HEK293 (cell line): ENCODE data around the gene SMIM5.

ENCODE experiments used
- CTCF ChIA-PET: fragments of 350-600 bp; formaldehyde crosslinking; extraction: SDS; loops from one replicate; lab custom pipeline; 2021; ENCODE audit warnings: antibody characterized with exemption; lab: Yijun Ruan, JAX
- POLR2A ChIA-PET: fragments of 300-600 bp; formaldehyde crosslinking; extraction: SDS; loops from one replicate; lab custom pipeline; 2020; ENCODE audit warnings: antibody characterized with exemption, inconsistent platforms; lab: Yijun Ruan, JAX
- H3K27ac ChIP-seq: fragments of 200-500 bp; sonication (Bioruptor generic); 2 replicates; pipeline ENCODE4 v1.5.1; 2014; ENCODE audit warnings: low read depth, low read length, control low read depth, inconsistent platforms; ENCODE audit errors: extremely low read depth
- H3K36me3 ChIP-seq, 2 experiments: fragments of 200-500 bp in 1 of 2; sonication (Bioruptor generic) in 1 of 2; 1 replicate in 1 of 2; 2 replicates in 1 of 2; pipeline ENCODE4 v1.5.1; 2014 to 2017; ENCODE audit warnings: inconsistent platforms in 2 of 2, low read length in 2 of 2; ENCODE audit not compliant: control insufficient read depth in 2 of 2, insufficient read depth in 1 of 2
- H3K4me1 ChIP-seq: fragments of 200-500 bp; sonication (Bioruptor generic); 2 replicates; pipeline ENCODE4 v1.5.1; 2014; ENCODE audit warnings: mild to moderate bottlenecking, low read length, inconsistent platforms; ENCODE audit not compliant: control insufficient read depth, insufficient read depth
- H3K4me3 ChIP-seq: 2 replicates; pipeline ENCODE4 v1.5.1; 2011; ENCODE audit warnings: low read depth, mild to moderate bottlenecking, control low read depth, low read length, moderate library complexity
- H3K9me3 ChIP-seq: fragments of 200-500 bp; sonication (Bioruptor generic); 2 replicates; pipeline ENCODE4 v1.5.1; 2014; ENCODE audit warnings: low read depth, low read length, inconsistent platforms; ENCODE audit not compliant: control insufficient read depth, insufficient read depth
- FEZF1 ChIP-seq: fragments of 450-650 bp; formaldehyde crosslinking; IDR thresholded peaks from 2 replicates; pipeline ENCODE4 v1.5.1; 2016; ENCODE audit warnings: missing biosample characterization, missing genetic modification characterization
- MZF1 ChIP-seq: fragments of 450-650 bp; formaldehyde crosslinking; IDR thresholded peaks from 2 replicates; pipeline ENCODE4 v1.5.1; 2017; ENCODE audit warnings: missing biosample characterization, missing genetic modification characterization, borderline replicate concordance
- PRDM4 ChIP-seq: fragments of 450-650 bp; formaldehyde crosslinking; IDR thresholded peaks from 2 replicates; pipeline ENCODE4 v1.5.1; 2017; ENCODE audit warnings: missing biosample characterization, missing genetic modification characterization
- SALL2 ChIP-seq: fragments of 450-650 bp; formaldehyde crosslinking; IDR thresholded peaks from 2 replicates; pipeline ENCODE4 v1.5.0; 2017; ENCODE audit warnings: missing biosample characterization, mild to moderate bottlenecking, missing genetic modification characterization, borderline replicate concordance
- SCRT1 ChIP-seq: fragments of 450-650 bp; formaldehyde crosslinking; IDR thresholded peaks from 2 replicates; pipeline ENCODE4 v1.5.1; 2016; ENCODE audit warnings: missing biosample characterization, missing genetic modification characterization, borderline replicate concordance
- ZBTB7A ChIP-seq: fragments of 450-650 bp; formaldehyde crosslinking; IDR thresholded peaks from 2 replicates; pipeline ENCODE4 v1.5.1; 2016; ENCODE audit warnings: low read depth, missing biosample characterization, missing genetic modification characterization
- ZBTB8A ChIP-seq: fragments of 450-650 bp; formaldehyde crosslinking; IDR thresholded peaks from 2 replicates; pipeline ENCODE4 v1.5.1; 2016; ENCODE audit warnings: missing biosample characterization, missing genetic modification characterization
- ZNF121 ChIP-seq: fragments of 450-650 bp; formaldehyde crosslinking; IDR thresholded peaks from 2 replicates; pipeline ENCODE4 v1.5.1; 2016; ENCODE audit warnings: missing biosample characterization, missing genetic modification characterization
- ZNF133 ChIP-seq: fragments of 450-650 bp; formaldehyde crosslinking; IDR thresholded peaks from 2 replicates; pipeline ENCODE4 v1.5.1; 2016; ENCODE audit warnings: missing biosample characterization, missing genetic modification characterization
- ZNF221 ChIP-seq: fragments of 450-650 bp; formaldehyde crosslinking; IDR thresholded peaks from 2 replicates; pipeline ENCODE4 v1.5.1; 2017; ENCODE audit warnings: missing biosample characterization, missing genetic modification characterization, borderline replicate concordance
- ZNF335 ChIP-seq: fragments of 450-650 bp; formaldehyde crosslinking; conservative IDR thresholded peaks from 2 replicates; pipeline ENCODE4 v1.5.1; 2016; ENCODE audit warnings: missing biosample characterization, missing genetic modification characterization
- ZNF37A ChIP-seq: fragments of 450-650 bp; IDR thresholded peaks from 2 replicates; pipeline ENCODE4 v1.5.1; 2018; ENCODE audit warnings: missing biosample characterization, missing genetic modification characterization
- ZNF558 ChIP-seq: fragments of 450-650 bp; formaldehyde crosslinking; IDR thresholded peaks from 2 replicates; pipeline ENCODE4 v1.5.1; 2016; ENCODE audit warnings: missing biosample characterization, missing genetic modification characterization
- ZNF621 ChIP-seq: fragments of 450-650 bp; formaldehyde crosslinking; IDR thresholded peaks from 2 replicates; pipeline ENCODE4 v1.5.1; 2017; ENCODE audit warnings: missing biosample characterization, missing genetic modification characterization
- ZNF654 ChIP-seq: fragments of 450-650 bp; formaldehyde crosslinking; IDR thresholded peaks from 2 replicates; pipeline ENCODE4 v1.5.1; 2016; ENCODE audit warnings: low read depth, missing biosample characterization, missing genetic modification characterization
- ZNF777 ChIP-seq: fragments of 450-650 bp; formaldehyde crosslinking; IDR thresholded peaks from 2 replicates; pipeline ENCODE4 v1.5.1; 2017; ENCODE audit warnings: missing biosample characterization, missing genetic modification characterization, borderline replicate concordance
- TF ChIP-seq, protein P1 (sequence below): fragments of 450-650 bp; formaldehyde crosslinking; IDR thresholded peaks from 2 replicates; pipeline ENCODE4 v1.5.1; 2016; ENCODE audit warnings: missing biosample characterization, missing genetic modification characterization
- TF ChIP-seq, protein P2 (sequence below): fragments of 450-650 bp; formaldehyde crosslinking; IDR thresholded peaks from 2 replicates; pipeline ENCODE4 v1.5.1; 2016; ENCODE audit warnings: missing biosample characterization, missing genetic modification characterization
- TF ChIP-seq, protein P3 (sequence below): fragments of 450-650 bp; formaldehyde crosslinking; IDR thresholded peaks from 2 replicates; pipeline ENCODE4 v1.5.1; 2016; ENCODE audit warnings: missing biosample characterization, missing genetic modification characterization

SMIM5 gene

GRCh38 chr17:75685499-75685898 lies 52.3 kb downstream of the SMIM5 start:
- H3K9me3 ChIP-seq, result no peaks in the 10 kb centered on the region
- no peak overlapping the region for H3K27ac ChIP-seq
- POLR2A ChIA-PET, result interaction anchor here (1.1 kb wide), 1 partner anchor 52 kb away, joined by 3 read pairs; no protein-coding TSS in a partner anchor

GRCh38 chr17:75688209-75688825 lies 55.1 kb downstream of the SMIM5 start:
- Histone ChIP-seq H3K27ac (no peak overlapping the region; the same call in 1 of the 2 replicates), H3K4me3 (no peak overlapping the region), H3K9me3 (no peaks in the 10 kb centered on the region), H3K36me3 (peaks cover 19 to 69% of the 10 kb centered on the region in 2 experiments; a peak in 2 of 3 replicates), H3K4me1 (peaks cover 4% of the 10 kb centered on the region)
- POLR2A ChIA-PET, result no interaction called here
- CTCF ChIA-PET, result interaction anchor here (0.6 to 2.9 kb wide), 6 partner anchors 13 to 79 kb away, joined by 3 to 10 read pairs (median 4); partner anchors contain the start of genes RECQL5, SAP30BP and SMIM5
- TF ChIP-seq ZNF621, result no peak
- no peak for TF ChIP-seq ZNF335 (tag by site-specific recombination)
- TF ChIP-seq ZNF121 (tag by site-specific recombination), result no peak
- TF ChIP-seq, protein P1, sequence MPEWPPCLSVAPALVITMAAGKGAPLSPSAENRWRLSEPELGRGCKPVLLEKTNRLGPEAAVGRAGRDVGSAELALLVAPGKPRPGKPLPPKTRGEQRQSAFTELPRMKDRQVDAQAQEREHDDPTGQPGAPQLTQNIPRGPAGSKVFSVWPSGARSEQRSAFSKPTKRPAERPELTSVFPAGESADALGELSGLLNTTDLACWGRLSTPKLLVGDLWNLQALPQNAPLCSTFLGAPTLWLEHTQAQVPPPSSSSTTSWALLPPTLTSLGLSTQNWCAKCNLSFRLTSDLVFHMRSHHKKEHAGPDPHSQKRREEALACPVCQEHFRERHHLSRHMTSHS, result no peak

More at GRCh38 chr17:75685499-75685898, 52.3 kb downstream of the SMIM5 start:
- TF ChIP-seq SCRT1, result no peak
- 0 out of 2 replicates have a peak, but pooled peaks have one; percentile 35 for TF ChIP-seq PRDM4 (tag by site-specific recombination)
- H3K36me3 ChIP-seq, result peaks cover 26 to 56% of the 10 kb centered on the region in 2 experiments; a peak in 2 of 3 replicates
- no peak overlapping the region for H3K4me3 ChIP-seq
- CTCF ChIA-PET, result interaction anchor here (0.5 to 16.4 kb wide), 6 partner anchors 10 to 497 kb away, joined by 3 to 308 read pairs (median 6); partner anchors contain the start of gene SMIM5
- peaks cover 4% of the 10 kb centered on the region; the same call in 1 of the 2 replicates for H3K4me1 ChIP-seq

- no peak overlapping the region for H3K27ac ChIP-seq
- TF ChIP-seq ZNF37A (tag by site-specific recombination) (no peak), ZNF133 (tag by site-specific recombination) (no peak), ZNF221 (no peak), MZF1 (tag by site-specific recombination) (no peak), ZNF558 (tag by site-specific recombination) (no peak), ZBTB8A (no peak), ZNF777 (tag by site-specific recombination) (no peak), ZBTB7A (tag by site-specific recombination) (no peak), ZNF654 (tag by site-specific recombination) (no peak), FEZF1 (tag by site-specific recombination) (no peak), SALL2 (no peak)
- TF ChIP-seq, protein P2, sequence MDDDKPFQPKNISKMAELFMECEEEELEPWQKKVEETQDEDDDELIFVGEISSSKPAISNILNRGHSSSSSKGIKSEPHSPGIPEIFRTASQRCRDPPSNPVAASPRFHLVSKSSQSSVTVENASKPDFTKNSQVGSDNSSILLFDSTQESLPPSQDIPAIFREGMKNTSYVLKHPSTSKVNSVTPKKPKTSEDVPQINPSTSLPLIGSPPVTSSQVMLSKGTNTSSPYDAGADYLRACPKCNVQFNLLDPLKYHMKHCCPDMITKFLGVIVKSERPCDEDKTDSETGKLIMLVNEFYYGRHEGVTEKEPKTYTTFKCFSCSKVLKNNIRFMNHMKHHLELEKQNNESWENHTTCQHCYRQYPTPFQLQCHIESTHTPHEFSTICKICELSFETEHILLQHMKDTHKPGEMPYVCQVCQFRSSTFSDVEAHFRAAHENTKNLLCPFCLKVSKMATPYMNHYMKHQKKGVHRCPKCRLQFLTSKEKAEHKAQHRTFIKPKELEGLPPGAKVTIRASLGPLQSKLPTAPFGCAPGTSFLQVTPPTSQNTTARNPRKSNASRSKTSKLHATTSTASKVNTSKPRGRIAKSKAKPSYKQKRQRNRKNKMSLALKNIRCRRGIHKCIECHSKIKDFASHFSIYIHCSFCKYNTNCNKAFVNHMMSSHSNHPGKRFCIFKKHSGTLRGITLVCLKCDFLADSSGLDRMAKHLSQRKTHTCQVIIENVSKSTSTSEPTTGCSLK (tag by site-specific recombination), result no peak
- TF ChIP-seq, protein P3, sequence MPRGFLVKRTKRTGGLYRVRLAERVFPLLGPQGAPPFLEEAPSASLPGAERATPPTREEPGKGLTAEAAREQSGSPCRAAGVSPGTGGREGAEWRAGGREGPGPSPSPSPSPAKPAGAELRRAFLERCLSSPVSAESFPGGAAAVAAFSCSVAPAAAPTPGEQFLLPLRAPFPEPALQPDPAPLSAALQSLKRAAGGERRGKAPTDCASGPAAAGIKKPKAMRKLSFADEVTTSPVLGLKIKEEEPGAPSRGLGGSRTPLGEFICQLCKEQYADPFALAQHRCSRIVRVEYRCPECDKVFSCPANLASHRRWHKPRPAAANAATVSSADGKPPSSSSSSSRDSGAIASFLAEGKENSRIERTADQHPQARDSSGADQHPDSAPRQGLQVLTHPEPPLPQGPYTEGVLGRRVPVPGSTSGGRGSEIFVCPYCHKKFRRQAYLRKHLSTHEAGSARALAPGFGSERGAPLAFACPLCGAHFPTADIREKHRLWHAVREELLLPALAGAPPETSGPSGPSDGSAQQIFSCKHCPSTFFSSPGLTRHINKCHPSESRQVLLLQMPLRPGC (tag by site-specific recombination), result no peak
- peaks cover 19 to 77% of the 10 kb centered on the region in 2 experiments; a peak in 2 of 3 replicates for H3K36me3 ChIP-seq
- H3K4me3 ChIP-seq, result no peak overlapping the region
- no peaks in the 10 kb centered on the region for H3K9me3 ChIP-seq
- POLR2A ChIA-PET, result no interaction called here
- CTCF ChIA-PET, result interaction anchor here (0.6 to 6.6 kb wide), 4 partner anchors 18 to 59 kb away, joined by 3 to 48 read pairs (median 6); partner anchors contain the start of gene SMIM5
- H3K4me1 ChIP-seq, result no peaks in the 10 kb centered on the region; the same call in 1 of the 2 replicates
Observed at GRCh38 chr17:75689441-75689873, 56.2 kb downstream of the SMIM5 start.
